Prostate gland (tissue), 2 donors: ENCODE measurements around the gene RSKR. TPM values are rescaled to one million over a fixed set of nuclear protein-coding genes. Genes with fewer than 3 reads are reported as not detected.

Source experiments
- DNase-seq: peaks from one replicate; pipeline ENCODE4 v3.0.0-alpha.2; 2019; ENCODE audit warnings: low spot score
- H3K27ac ChIP-seq, 2 donors: fragments of 200-600 bp; sonication (generic); 2 replicates each; pipeline ENCODE4 v1.5.1; 2017 to 2019
- H3K27me3 ChIP-seq: fragments of 200-600 bp; sonication (generic); replicated peaks from 2 replicates; pipeline ENCODE4 v1.5.1; 2019; ENCODE audit not compliant: insufficient read depth
- H3K36me3 ChIP-seq, 2 donors: fragments of 200-600 bp; sonication (generic); 1 replicate in 1 of 2; 2 replicates in 1 of 2; pipeline versions ENCODE4 v1.5.1 to v1.8.1; 2017 to 2019
- H3K4me1 ChIP-seq: fragments of 200-600 bp; sonication (generic); replicated peaks from 2 replicates; pipeline ENCODE4 v1.5.1; 2019
- H3K4me3 ChIP-seq, 2 donors: fragments of 200-600 bp; sonication (generic); 2 replicates each; pipeline ENCODE4 v1.5.1; 2017 to 2019
- H3K9me3 ChIP-seq: fragments of 200-600 bp; sonication (generic); 2 replicates; pipeline ENCODE4 v1.5.1; 2017
- CTCF ChIP-seq, 4 experiments: fragments of 200-600 bp in 2 of 4; fragments of 450-650 bp in 2 of 4; sonication (generic) in 2 of 4; IDR thresholded peaks; 1 replicate in 3 of 4; 2 replicates in 1 of 4; pipeline ENCODE4 v1.5.1; 2016 to 2019; ENCODE audit warnings: antibody characterized with exemption in 4 of 4, mild to moderate bottlenecking in 2 of 4, moderate library complexity in 2 of 4
- POLR2A ChIP-seq: fragments of 450-650 bp; IDR thresholded peaks from one replicate; pipeline ENCODE4 v1.6.1; 2016; ENCODE audit warnings: antibody characterized with exemption, mild to moderate bottlenecking
- POLR2AphosphoS5 ChIP-seq: sonication (generic); formaldehyde crosslinking; IDR thresholded peaks from one replicate; pipeline ENCODE4 v1.6.1; 2017; ENCODE audit warnings: antibody characterized with exemption
- WGBS: methylation state at CpG from one replicate; pipeline ENCODE4 v1.1.5; 2018; 5-methylcytosine and 5-hydroxymethylcytosine counted together
- intact Hi-C: fragments of 100-400 bp; cut with DNase I; formaldehyde crosslinking; loops from one replicate; pipeline ENCODE4 v1.14.2; 2022
- total RNA-seq, 2 donors: library from RNA; depleted of rRNA; stranded (reverse); fragments of >200 nt; gene quantifications; one replicate each; pipeline ENCODE4 v1.1.0, GENCODE V29; 2016

The RSKR gene
- total RNA-seq, 2 donors from 2014 or later: 5.0 to 32.1 TPM

- WGBS: 83% methylated on average over 5 of the region's 5 CpGs
- H3K36me3 ChIP-seq: peaks cover 0 to 6% of the 10 kb centered on the region in 2 donors
- H3K9me3 ChIP-seq: no peaks in the 10 kb centered on the region
- DNase-seq: no peak
- H3K27ac ChIP-seq: no peak overlapping the region
- no peaks in the 10 kb centered on the region for H3K27me3 ChIP-seq
- H3K4me1 ChIP-seq: no peaks in the 10 kb centered on the region
- H3K4me3 ChIP-seq: no peak overlapping the region
- intact Hi-C loops: no loop called here
- no peak for TF ChIP-seq POLR2A
- TF ChIP-seq POLR2AphosphoS5: no peak
- no peak for TF ChIP-seq CTCF (IDR thresholded peaks at IDR 0.05)
These were observed 43.8 kb upstream of the RSKR start for GRCh38 chr17:28657756-28658155.

DNA sequence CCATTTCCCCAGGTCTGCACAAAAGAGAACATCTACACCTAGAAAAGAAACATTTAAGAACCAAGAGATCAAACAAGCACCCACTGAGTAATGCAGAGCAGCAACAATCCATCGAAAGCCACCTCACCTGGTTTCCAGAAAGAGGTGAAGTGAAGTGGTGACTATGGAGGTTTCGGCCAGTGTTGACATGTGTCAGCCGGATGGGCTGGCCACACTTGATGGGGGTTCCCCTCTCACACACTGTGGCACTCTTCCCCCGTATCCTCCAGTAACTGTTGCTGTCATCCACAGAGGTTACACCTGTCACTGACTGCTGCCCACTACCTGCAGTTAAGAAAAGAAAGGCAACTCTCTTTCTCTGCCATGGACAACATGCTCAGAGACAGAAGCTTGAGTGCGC is 41.2 kb upstream of the RSKR start:
- DNase-seq: no peak
- intact Hi-C loops: no loop called here
- Histone ChIP-seq H3K27ac (no peak overlapping the region), H3K36me3 (peaks cover 0 to 6% of the 10 kb centered on the region in 2 donors), H3K27me3 (no peaks in the 10 kb centered on the region), H3K9me3 (no peaks in the 10 kb centered on the region), H3K4me1 (no peaks in the 10 kb centered on the region), H3K4me3 (no peak overlapping the region)
- no peak for TF ChIP-seq POLR2AphosphoS5
- no peak for TF ChIP-seq CTCF (IDR thresholded peaks at IDR 0.05)
- TF ChIP-seq POLR2A: no peak
- 92% methylated on average over 5 of the region's 5 CpGs for WGBS

DNA sequence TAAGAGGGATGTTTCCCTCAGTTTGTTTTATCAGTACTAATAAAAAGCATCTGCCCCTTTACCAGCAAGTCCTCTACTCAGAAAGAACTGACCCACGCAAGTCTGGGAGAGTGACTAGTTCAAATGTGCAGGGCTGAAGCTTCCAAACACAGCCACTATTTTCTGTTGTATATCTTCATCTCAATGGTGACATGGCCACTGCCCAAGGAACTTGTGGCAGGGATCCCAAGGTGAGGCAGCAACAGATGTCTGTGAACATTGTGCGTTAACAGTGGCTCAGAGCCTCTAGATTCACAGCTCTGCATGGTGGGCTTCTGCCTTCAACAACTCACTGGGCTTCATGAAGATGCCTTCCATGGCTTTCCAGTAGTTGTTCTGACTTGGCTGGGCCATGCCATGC is 34.7 kb upstream of the RSKR start:
- H3K36me3 ChIP-seq: peaks cover 0 to 3% of the 10 kb centered on the region in 2 donors

GRCh38 chr17:28646039-28646754 is 32.2 kb upstream of the RSKR start:
- H3K27ac ChIP-seq: peak overlapping the region; percentile 89 to 95
- DNase-seq: no peak

More for the DNA sequence above, 34.7 kb upstream of the RSKR start:
- intact Hi-C loops: no loop called here
- Histone ChIP-seq H3K4me1 (no peaks in the 10 kb centered on the region), H3K27me3 (no peaks in the 10 kb centered on the region), H3K9me3 (no peaks in the 10 kb centered on the region), H3K4me3 (no peak overlapping the region), H3K27ac (no peak overlapping the region)
- WGBS: 88% methylated on average over 2 of the region's 2 CpGs
- DNase-seq: no peak
- TF ChIP-seq POLR2A (no peak), POLR2AphosphoS5 (no peak), CTCF (IDR thresholded peaks at IDR 0.05) (no peak)

More at GRCh38 chr17:28646039-28646754, 32.2 kb upstream of the RSKR start:
- H3K27me3 ChIP-seq: no peaks in the 10 kb centered on the region
- 61% methylated on average over 12 of the region's 12 CpGs for WGBS
- no peak overlapping the region for H3K4me3 ChIP-seq
- H3K36me3 ChIP-seq: peaks cover 0 to 3% of the 10 kb centered on the region in 2 donors
- no peaks in the 10 kb centered on the region for H3K4me1 ChIP-seq
- TF ChIP-seq POLR2A (no peak), POLR2AphosphoS5 (no peak), CTCF (IDR thresholded peaks at IDR 0.05) (no peak)
- intact Hi-C loops: no loop called here
- H3K9me3 ChIP-seq: no peaks in the 10 kb centered on the region
